Activated T-helper 1 cell treated with Interleukin-2 at 50 U/mL for 16 hours (primary cell): ENCODE data around the gene POU6F2.
"Not testable (repeated sequence)": the region's sequence is repeated elsewhere in the genome, so short reads cannot be mapped to it uniquely, and the experiment has no call there.

Experiments
- DNase-seq: peaks from one replicate; pipeline ENCODE4 v3.0.0-alpha.2; 2020; ENCODE audit warnings: low read depth

The POU6F2 gene

DNA sequence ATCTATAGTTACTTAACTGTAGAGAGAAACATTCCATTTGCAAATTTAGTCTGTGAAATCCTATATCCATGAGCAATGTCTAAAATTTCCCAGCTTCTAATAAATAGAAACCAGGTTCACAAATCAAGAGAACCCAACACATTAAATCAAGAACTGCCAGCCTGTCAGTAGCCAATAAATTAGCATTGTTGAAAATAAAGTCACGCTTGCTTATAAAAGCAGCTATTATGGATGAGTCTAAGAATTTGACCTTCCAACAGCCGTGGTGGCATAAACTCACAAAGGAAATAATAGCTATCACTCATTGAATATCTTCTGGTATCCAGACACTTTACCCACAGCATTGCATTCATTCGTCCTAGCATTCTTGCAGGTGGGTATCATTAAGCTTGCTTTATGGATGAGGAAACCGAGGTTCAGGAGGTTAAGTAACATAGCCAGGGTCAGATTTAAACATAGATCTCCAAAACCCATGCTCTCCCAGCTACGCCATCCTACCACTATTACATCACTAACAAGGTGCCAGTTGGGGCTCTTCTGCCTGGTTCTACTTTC is 328.4 kb downstream of the POU6F2 start:
- no peak for DNase-seq

- DNase-seq: no peak
Observed at GRCh38 chr7:39310699-39311098, 333.0 kb downstream of the POU6F2 start.

DNA sequence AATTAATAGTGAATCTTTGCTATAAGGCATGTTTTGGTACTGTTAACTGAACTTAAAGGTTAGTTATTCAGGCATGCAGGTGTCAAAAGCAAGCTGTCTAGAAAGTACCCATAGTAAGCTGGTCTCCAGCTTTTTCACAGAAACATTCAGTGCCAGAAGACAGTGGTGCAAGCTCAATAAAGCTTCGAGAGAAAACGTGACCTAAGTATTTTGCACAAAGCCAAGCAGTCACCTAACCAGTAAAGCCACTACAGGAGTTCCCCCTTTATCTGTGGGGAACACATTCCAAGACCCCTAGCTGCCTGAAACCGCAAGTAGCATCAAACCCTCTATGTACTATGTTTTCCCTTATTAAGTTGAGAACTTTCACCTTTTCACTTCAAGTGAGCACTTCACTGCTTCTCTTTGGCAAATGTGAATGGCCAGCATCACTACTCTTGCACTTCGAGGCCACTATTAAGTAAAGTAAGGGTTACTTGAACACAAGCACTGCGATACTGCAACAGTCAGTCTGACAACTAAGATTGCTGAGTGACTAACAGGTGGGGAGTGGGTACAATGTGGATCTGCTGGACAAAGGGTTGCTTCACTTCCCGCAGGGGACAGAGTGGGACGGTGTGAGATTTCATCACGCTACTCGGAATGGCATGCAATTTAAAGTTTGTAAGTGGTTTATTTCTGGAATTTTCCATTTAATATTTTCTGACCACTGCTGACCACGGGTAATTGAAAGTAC is 334.7 kb downstream of the POU6F2 start:
- DNase-seq: no peak

- DNase-seq: no peak
Observed at GRCh38 chr7:39313376-39313775, 335.7 kb downstream of the POU6F2 start.

DNA sequence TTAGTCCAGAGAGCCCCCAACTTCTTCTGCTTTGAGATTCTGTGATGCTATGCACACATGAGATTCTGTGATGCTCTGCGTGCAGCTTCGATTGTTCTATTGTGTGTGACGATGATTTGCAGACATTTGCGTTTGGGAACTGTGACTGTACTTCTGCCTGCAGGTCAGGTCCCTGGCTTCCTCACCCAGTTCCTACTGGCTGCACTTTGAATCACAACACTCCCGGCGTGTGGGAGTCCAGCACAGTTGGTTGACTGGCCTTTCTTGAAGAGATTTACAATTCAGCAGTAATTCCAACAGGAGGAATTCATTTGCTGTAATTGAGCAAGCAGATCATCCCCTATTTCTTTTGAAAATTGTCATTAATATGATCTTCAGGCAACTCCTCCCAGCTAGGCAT is 336.3 kb downstream of the POU6F2 start:
- no peak for DNase-seq

DNA sequence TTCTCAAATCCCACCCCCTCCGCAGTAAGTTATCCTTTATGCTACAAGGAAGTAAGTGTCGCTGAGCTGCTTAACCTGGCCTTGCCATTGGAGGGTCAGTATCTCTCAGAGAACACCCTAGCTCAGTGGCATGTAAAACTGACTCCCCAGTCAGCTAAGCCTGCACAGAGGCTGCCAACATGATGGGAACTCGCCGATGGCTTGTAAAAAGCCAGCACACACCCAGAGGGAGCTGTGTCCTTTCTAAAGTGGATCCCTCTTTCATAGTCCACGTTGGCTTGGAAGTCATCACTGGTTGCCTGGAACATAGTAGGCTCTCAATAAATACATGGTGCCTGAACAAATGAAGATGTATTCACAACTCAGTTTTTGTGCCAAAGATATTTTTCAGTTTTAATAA is 339.4 kb downstream of the POU6F2 start:
- DNase-seq: no peak

- DNase-seq: no peak
Observed at GRCh38 chr7:39317896-39318295, 340.2 kb downstream of the POU6F2 start.

- no peak for DNase-seq
Observed at GRCh38 chr7:39321245-39321644, 343.5 kb downstream of the POU6F2 start.

GRCh38 chr7:39321909-39322498 is 344.3 kb downstream of the POU6F2 start:
- DNase-seq: no peak

DNA sequence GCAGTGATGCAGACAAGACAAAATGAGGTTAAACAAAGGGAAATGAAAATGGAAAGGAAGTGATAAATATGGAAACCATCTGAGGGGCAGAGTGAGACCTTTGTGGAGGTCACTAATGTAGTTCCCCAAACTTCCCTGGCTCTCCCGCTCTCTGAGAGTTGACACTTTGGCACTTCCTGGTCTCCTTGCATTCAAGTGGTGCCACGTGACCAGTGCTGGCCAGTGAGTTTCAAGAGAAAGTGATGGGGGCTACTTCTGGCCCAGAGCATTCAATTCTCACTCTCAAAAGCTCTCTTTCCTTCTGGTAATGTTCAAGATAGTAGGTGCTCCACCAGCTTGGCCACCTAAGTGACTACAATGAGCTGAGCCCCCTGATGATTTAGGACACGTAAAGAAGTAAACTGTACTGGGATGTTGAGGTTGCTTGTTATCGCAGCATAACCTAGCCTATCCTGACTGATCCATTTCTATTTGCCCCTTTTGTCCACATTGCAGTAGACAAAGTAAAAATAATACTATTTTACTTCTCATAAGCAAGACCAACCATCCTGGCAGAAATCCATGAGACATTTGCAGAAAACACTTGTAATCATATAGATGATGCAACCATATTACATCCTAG is 346.5 kb downstream of the POU6F2 start:
- no peak for DNase-seq

GRCh38 chr7:39331607-39332006 is 353.9 kb downstream of the POU6F2 start:
- not testable (repeated sequence) for DNase-seq

DNA sequence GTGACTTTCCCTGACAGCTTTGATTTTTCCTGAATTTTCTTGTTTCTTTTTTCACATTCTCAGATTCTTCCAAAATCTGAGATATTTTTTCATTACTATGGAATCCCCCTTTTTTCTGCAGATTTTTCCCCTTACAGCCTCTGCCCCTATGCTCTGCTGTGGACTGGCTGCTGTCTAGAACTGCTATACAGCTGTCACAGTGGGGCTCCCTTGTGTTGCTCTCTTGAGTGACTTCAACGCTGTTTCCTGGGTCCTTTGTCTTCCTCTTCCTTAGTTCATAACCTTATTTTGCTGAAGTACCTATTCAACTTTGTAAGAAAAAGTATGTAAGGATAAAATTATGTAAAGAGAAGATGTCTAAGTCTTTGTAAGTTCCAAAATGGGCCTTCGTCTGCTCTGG is 354.4 kb downstream of the POU6F2 start:
- no peak for DNase-seq

GRCh38 chr7:39333701-39334100 is 356.0 kb downstream of the POU6F2 start:
- no peak for DNase-seq

- no peak for DNase-seq
Observed at GRCh38 chr7:39336442-39336841, 358.7 kb downstream of the POU6F2 start.

GRCh38 chr7:39338716-39339115 is 361.0 kb downstream of the POU6F2 start:
- no peak for DNase-seq

GRCh38 chr7:39339591-39339990 is 361.9 kb downstream of the POU6F2 start:
- DNase-seq: no peak

- no peak for DNase-seq
Observed at GRCh38 chr7:39341083-39341482, 363.4 kb downstream of the POU6F2 start.

- DNase-seq: no peak
Observed at GRCh38 chr7:39342763-39343162, 365.1 kb downstream of the POU6F2 start.

DNA sequence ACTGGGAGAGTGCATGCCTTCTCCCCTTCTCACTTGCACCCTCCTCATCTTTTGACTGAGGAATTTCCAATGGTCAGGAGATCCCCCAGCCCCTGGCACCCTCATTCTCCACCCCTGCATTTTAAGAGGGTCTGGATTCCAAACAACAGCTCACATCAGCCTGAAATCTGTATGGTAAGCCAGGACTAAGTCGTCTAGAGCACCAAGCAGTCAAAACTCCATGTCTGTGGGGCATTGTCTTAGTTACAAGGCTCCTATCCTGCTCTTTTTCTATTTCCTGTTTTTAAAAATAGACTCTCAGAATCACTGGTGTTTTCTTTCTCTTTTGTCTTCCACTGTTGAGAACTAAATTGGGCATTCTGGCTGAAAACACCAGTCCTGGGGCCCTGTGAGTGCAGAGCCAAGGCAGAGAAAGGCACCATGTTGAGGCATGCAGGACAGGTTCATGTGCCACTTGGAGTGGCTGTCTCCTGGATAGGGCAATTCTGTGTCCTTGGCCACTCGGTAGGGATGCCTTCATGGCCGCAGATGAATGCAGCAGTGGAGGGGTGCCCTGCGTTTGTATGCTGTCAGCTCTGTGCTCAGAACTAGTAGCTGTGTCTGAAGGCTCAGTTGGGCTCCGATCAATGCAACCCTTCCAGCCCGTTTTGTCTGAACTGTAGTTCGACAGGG is 371.9 kb downstream of the POU6F2 start:
- DNase-seq: no peak

- DNase-seq: no peak
Observed at GRCh38 chr7:39353615-39354376, 376.1 kb downstream of the POU6F2 start.

DNA sequence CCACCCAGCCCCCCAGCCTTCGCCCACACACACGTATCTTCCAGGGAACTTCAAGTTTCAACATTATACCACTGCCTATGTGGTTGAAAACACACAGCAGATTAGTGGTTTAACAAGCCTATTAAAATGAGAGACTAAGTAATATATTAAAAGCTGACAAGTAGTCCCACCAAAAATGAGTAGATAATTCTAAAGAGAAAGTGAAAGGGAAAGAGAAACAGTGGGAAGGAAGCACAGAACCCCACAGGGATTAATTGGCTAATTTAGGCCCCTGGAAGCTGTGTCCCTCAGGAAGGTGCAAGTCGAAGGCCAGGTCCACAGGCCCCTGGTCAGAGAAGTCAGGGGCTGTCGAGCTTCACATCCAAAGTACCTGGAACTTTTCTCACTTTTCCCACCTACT is 378.0 kb downstream of the POU6F2 start:
- DNase-seq: no peak
